ENCODE measurements around the gene HSPH1. TPM values are rescaled to one million over a fixed set of nuclear protein-coding genes. Genes with fewer than 3 reads are reported as not detected.

Gene HSPH1
- total and polyA plus RNA-seq, 11 donors, result 24.6 to 88.1 (median 44.5) TPM

- DNase-seq (no peak), ATAC-seq (no peak)
- no peaks in the 10 kb centered on the region for H3K4me1 ChIP-seq
- intact Hi-C loops (cut with DNase I), result no loop called here
- no peaks in the 10 kb centered on the region for H3K27me3 ChIP-seq
- TF ChIP-seq CTCF (IDR thresholded peaks at IDR 0.05) (no peak), POLR2A (IDR thresholded peaks at IDR 0.05) (no peak)
- WGBS, 4 donors, result 89 to 93% (median 93%) methylated on average over 3 of the region's 3 CpGs
- H3K4me3 ChIP-seq, result no peak overlapping the region
- peaks cover 9 to 52% (median 44%) of the 10 kb centered on the region in 9 donors for H3K36me3 ChIP-seq
- no peak overlapping the region for H3K27ac ChIP-seq
- H3K9me3 ChIP-seq, result no peaks in the 10 kb centered on the region
Observed at GRCh38 chr13:31134039-31134711, 27.5 kb downstream of the HSPH1 start.

- no peak for ATAC-seq
- Histone ChIP-seq H3K36me3 (peaks cover 9 to 46% (median 38%) of the 10 kb centered on the region in 9 donors), H3K9me3 (no peaks in the 10 kb centered on the region), H3K4me3 (no peak overlapping the region), H3K4me1 (no peaks in the 10 kb centered on the region), H3K27me3 (no peaks in the 10 kb centered on the region), H3K27ac (no peak overlapping the region)
- intact Hi-C loops (cut with DNase I), result no loop called here
- TF ChIP-seq CTCF (IDR thresholded peaks at IDR 0.05), result no peak
- TF ChIP-seq POLR2A (IDR thresholded peaks at IDR 0.05), result no peak
- 86 to 95% (median 88%) methylated on average over 5 of the region's 5 CpGs for WGBS, 4 donors
- DNase-seq, result no peak
Observed at GRCh38 chr13:31133621-31134020, 28.1 kb downstream of the HSPH1 start.

- no peak for DNase-seq
- no peak for TF ChIP-seq CTCF (IDR thresholded peaks at IDR 0.05)
- no peak for TF ChIP-seq POLR2A (IDR thresholded peaks at IDR 0.05)
- ATAC-seq, result no peak
- intact Hi-C loops (cut with DNase I), result no loop called here
- WGBS, 4 donors, result 77 to 89% (median 85%) methylated on average over 6 of the region's 6 CpGs
- Histone ChIP-seq H3K4me1 (no peaks in the 10 kb centered on the region), H3K4me3 (no peak overlapping the region), H3K27me3 (no peaks in the 10 kb centered on the region), H3K27ac (no peak overlapping the region), H3K9me3 (no peaks in the 10 kb centered on the region), H3K36me3 (peaks cover 0 to 25% (median 17%) of the 10 kb centered on the region in 9 donors)
Observed at GRCh38 chr13:31131470-31131961, 30.2 kb downstream of the HSPH1 start.

GRCh38 chr13:31129419-31129818 lies 32.3 kb downstream of the HSPH1 start:
- Histone ChIP-seq H3K9me3 (no peaks in the 10 kb centered on the region), H3K4me3 (no peak overlapping the region), H3K4me1 (no peaks in the 10 kb centered on the region), H3K27me3 (peaks cover 0 to 4% (median 0%) of the 10 kb centered on the region in 9 donors), H3K27ac (no peak overlapping the region), H3K36me3 (peaks cover 0 to 8% (median 1%) of the 10 kb centered on the region in 9 donors)
- intact Hi-C loops (cut with DNase I), result no loop called here
- ATAC-seq (no peak), DNase-seq (no peak)
- TF ChIP-seq CTCF (IDR thresholded peaks at IDR 0.05), result no peak
- no peak for TF ChIP-seq POLR2A (IDR thresholded peaks at IDR 0.05)
- WGBS, 4 donors, result 72 to 79% (median 76%) methylated on average over 8 of the region's 8 CpGs

All from heart left ventricle (tissue), 16 donors.